NCI-H460 (cell line): ENCODE data around the gene LMTK2. TPM values are rescaled to one million over a fixed set of nuclear protein-coding genes. Genes with fewer than 3 reads are reported as not detected.

Source experiments
- DNase-seq: peaks from one replicate; pipeline ENCODE4 v3.0.0-alpha.2; 2016; ENCODE audit warnings: low read depth; ENCODE audit errors: extremely low read depth
- total RNA-seq: library from RNA; depleted of rRNA; stranded (reverse); fragments of >200 nt; shearing (Covaris generic); gene quantifications from 2 replicates; pipeline ENCODE4 v1.2.3, GENCODE V29; 2014

LMTK2 gene
- total RNA-seq, 1 experiment from 2014 or later, result 12.0 TPM

DNA sequence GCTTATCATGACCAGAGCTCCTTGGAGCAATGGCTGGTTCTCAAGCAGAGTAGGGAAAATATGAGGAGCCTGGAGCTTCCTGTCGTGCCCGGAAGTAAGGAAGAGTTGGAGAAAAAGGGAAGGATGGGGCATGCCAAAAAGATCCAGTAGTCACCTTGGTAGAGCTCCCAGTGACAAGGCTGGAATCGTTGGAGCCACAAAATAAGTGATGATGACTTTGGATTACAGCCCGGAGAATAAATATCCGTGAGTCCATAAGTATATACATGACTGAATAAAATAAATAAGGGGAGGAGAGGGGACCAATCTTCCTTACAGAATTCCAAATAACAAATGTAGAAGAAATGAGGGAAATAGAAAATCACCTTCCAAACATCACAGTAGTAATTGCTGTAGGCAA is 29.3 kb downstream of the LMTK2 start:
- DNase-seq, result no peak

DNA sequence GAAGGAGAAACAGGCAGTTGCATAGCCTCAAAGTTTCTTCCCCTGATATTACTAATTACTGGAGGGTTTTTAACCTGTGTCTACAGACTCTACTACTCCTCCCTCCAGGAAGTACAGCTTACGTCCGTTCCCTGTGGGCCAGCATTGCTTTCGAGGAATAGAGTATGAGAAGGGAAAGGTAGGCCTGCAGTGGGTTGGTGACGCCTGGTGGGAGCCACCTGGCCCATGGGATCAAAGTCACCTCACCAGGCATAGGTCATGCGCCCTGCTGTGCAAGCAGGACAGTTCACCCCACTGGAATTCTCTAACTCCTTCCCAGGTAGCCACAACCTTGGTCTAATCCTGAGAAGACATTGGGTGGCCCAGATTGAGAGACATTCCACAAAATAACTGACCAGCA is 29.8 kb downstream of the LMTK2 start:
- DNase-seq, result no peak

DNA sequence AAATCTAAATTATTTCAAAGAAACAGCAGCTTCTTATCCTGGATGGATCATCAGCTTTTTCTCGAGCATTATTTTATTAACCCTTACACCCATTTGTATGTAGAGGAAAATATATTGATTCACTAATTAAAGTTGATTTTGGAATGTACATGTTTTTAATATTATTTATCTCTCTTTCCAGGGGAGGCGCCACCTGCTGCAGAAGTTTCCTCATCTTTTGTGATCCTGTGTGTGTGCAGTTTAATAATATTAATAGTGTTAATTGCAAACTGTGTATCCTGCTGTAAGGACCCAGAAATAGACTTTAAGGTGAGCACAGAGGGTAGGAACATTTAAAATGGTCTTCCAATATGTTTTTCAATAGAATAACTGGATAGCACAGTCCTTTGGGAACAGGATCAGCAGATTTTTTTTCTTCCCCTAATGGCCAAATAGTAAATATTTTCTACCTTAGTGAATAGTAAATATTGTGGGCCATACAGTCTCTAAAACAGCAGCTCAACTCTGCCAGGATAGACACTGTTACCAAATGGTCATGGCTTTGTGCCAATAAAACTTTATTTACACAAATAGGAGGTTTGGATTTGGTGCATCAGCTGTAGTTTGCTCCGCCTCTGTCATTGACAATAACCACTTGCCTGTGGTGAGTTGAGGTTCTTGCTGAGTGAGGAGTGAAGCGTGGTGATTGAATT is 30.6 kb downstream of the LMTK2 start:
- DNase-seq, result no peak

DNA sequence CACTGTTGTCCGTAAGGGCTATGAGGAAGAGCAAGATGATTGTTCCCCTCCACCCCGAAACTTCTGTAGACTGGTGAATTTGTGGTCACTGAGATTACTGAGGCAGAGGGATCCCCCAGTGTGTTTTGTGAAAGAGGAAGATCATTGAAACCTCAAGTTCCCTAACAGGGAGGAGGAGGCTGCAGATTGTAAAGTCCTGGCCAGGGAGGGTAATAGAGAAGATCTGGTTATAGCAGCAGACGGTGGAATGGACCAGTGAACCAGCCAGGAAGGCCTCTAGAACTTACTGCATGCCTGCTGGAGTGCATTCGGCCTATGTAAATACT is 31.1 kb downstream of the LMTK2 start:
- DNase-seq, result no peak

DNA sequence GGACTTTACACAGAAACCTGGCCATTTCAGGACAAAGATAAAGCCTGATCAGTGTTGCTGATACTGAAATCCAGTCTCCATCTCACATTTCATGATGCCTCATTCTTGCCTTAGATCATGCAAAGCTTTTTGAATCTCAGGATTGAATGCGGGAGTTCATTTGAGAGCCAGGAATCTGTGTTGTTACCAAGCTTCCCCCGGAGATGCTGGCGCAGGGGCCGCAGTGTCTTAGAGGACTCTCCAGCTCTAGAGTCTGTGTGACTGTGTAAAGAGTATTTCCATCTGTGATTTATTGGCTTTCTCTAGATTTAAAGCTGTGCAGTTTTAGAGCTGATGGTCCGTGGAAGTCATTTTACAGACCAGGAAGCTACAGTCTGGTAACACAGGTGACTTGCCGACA is 32.0 kb downstream of the LMTK2 start:
- DNase-seq, result no peak

DNA sequence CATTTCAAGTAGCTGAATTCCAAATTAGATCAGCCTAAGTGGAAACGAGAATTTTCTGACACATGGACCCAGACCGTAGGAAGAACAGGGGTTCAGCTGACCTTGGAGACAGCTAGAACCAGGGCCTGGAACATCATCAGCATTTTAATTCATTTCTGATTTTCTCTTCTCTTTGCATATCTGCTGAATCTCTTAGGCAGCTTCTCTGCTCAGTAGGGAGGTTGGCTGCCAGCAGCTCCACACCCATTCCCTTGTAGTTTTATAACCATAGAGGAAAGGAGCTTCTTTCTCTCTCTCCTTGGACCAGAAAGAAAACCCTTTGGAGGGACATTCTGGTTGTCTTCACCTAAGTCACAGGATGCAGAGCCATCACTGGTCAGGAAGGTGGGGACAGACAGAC is 36.0 kb downstream of the LMTK2 start:
- no peak for DNase-seq

DNA sequence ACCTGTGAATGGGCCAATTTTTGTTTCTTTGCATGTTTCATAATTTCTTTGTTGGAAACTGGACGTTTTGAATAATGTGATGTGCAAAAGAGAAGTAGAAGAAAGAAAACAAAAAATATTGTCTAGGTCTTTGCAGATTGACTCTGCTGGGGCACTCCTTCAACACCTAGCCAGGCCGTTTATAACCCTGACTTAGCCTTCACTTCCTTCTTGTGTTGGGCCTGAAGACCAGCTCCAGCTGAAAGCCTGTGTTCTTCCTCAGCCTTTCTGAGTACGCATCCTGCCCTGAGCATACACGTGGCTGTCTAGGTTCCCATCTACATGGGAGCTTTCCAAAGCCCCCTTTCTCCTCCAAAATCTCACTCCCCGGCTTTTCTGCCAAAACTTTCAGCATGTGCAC is 41.9 kb downstream of the LMTK2 start:
- no peak for DNase-seq

DNA sequence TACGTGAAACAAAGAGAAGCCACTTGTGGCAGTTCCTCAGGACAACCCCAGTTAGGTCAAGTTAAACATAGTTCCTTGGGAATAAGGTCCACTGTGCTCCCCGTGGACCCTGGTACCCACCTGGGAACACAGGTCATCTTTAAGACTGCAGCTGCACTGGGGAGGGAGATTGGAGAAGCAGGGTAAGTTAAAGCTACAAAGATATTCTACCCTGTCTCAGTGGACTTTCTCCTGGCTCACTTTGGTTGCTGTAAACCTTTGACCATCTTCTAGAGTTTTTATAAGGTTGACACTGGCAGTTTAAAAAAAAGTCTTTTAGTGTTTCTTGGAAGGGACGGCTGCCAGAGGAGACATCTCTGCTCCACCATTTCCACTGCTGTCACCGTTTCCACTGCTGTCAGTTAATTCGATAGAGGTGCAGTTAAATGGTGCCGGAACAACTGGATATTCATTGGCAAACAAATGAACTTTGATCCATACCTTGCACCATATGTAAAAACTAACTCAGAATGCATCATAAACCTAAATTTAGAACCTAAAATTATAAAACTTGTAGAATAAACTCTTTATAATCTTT is 42.5 kb downstream of the LMTK2 start:
- no peak for DNase-seq

DNA sequence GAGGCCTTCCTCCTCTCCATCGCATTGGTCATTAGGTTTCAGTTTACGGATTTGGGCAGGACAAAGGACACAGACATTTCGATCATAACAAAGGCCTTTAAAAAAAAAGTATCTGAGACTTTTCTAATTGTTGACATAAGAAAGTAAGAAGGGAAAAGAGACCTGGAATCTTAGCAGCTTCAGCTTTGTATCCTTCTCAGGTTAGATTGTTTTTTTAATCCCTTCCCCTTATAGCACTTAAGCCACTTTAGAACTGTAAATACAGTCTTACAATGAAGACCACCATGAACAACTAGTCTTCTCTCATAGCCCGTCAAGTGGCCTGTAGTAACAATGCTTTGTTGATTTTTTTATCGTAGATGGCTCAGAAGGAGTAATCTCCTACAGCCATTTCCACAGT is 45.2 kb downstream of the LMTK2 start:
- DNase-seq, result no peak

DNA sequence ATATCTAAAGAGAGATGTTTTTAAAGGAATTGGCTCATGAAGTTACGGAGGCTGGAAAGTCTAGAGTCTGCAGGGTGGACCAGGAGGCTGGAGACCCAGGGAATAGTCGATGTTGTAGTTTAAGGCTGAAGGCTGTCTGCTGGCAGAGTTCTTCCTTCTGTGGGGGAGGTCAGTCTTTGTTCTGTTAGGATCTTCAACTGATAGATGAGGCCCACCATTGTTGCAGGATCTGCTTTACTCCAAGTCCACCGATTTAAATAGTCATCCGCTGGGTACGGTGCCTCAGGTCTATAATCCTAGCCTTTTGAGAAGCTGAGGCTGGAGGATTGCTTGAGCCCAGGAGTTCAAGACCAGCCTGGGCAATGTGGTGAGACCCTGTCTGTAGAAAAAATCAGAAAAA is 50.0 kb downstream of the LMTK2 start:
- DNase-seq, result no peak

DNA sequence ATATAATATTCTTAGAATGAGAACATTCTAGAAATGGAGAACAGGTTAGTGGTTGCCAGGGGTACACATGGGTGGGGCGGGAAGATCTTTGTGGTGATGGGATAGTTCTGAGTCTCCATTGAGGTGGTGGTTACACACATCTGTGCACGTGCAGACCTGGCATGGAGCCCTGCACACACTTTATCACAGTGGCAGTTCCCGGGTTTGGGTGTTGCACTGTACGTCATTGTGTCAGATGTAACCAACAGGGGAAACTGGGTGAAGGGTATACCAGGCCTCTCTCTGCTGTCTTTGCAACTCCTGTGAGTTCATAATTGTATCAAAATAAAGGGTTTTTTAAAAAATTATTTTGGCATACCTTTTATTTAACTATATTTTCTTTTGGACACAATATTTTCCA is 51.1 kb downstream of the LMTK2 start:
- no peak for DNase-seq

DNA sequence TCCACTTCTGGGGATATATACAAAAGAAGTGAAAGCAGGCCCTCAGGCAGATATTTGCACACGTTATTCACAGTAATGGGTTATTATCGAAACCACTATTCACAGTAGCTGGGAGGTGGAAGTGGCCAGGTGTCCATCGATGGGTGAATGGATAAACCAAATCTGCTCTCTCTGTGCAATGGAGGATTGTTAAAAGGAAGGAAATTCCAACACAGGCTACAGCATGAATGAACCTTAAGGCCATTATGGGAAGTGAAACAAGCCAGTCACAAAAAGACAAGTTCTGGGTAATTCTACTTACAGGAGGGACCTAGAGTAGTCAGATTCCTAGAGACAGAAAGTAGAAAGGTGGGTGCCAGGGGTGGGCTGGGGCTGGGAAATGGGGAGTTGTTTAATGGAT is 56.1 kb downstream of the LMTK2 start:
- DNase-seq, result no peak

DNA sequence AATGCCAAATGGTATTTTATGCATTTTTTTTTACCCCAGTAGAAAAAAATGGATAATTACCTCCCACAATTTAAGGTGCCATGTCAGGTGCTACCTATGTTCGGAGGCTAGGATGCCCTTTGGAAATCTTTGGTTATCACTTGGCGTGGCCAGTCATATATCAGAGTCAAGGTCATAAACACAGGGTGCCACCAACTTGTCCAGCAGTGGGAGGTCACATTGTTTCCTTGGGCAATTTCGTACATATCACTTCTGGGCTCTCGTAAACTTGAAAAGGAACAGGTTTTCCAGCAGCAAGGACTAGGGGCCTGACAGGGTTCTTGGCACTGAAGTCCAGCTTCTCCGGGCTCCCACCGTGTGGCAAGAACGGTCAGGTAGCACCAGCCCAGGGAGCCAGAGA is 56.6 kb downstream of the LMTK2 start:
- DNase-seq, result no peak

DNA sequence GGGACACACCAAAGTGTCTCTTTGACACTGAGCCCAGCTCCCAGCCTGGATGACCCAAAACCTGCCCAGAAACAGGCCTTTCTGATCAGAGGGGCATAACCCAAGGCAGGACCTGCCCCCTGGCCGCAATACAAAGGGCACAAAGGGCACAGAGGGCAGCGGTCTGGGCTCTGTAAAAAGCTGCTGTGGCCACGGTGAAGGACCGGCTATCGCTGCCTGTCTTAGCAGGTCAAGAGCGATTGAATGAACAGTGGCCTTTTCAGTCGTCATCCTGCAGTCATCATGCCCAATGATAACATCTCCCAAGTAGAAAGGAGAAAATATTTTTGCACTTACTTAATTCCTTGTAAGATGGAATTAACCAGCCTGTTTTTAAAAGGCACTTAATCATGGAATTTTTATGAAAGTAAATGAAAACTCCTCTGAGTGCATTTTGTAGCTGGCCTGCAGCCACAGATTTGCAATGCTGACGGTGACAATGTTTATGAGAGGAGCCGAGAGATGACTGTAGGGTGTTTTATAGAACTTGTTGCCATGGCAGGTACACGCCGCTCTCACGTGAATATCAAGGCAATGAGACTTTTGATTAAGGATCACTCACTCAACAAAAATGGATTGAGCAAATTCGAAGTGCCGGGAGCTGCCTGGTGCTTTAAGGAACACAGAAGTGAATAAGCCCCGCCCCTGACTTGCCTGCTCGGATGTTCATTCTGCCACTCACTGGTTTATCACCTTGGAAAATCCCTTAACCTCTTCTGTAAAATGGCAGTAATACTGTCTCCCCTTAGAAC is 57.2 kb downstream of the LMTK2 start:
- no peak for DNase-seq

DNA sequence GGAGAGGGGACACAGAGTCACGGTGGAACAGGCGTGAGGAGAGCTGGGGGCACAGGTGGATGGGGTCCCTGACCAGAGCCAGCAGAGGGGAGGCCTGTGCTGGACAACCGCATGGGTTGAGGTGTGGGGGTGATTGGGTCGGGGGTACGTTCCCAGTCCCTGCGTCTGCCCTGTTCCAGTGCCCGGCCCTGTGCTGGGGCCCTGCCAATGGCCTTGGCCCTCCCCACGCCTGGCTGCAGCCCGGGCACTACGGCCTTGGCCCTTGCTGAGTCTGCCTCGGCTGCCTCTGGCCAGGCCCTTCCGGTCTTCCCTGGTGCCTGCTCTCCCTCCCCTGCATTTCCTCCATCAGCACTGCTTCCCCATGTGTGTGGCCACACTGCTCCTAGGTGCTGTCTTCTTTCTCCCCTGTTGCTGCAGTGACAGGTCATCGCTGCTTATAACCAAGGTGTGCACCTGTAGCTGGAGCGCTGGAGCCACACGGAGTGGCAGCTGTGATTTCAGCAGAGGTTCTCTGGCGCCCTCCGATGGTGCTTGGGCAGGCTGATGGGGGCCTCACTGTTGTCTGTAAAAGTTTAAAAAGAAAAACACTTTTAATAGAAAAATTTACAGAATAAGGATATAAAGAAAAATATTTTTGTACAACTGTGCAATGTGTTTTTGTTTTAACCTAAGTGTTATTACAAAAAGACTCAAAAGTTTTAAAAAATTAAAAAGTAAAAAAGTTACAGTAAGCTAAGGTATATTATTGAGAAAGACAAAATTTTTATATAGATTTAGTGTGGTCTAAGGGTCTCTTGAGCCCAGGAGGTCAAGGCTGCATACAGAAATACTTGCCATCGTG is 59.4 kb downstream of the LMTK2 start:
- peak; percentile 37 for DNase-seq

DNA sequence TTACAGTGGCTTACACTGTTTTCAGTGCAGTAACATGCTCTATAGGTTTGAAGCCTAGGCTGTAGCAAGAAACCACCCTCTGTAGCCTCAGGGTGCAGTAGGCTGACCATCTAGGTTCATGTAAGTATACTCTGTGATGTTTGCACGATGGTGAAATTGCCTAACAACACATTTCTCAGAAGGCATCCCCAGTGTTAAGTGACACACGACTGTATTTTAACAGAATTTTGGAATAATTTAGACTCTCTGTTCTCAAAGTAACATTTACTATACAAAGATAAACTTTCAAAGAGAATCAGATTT is 60.0 kb downstream of the LMTK2 start:
- DNase-seq, result no peak

DNA sequence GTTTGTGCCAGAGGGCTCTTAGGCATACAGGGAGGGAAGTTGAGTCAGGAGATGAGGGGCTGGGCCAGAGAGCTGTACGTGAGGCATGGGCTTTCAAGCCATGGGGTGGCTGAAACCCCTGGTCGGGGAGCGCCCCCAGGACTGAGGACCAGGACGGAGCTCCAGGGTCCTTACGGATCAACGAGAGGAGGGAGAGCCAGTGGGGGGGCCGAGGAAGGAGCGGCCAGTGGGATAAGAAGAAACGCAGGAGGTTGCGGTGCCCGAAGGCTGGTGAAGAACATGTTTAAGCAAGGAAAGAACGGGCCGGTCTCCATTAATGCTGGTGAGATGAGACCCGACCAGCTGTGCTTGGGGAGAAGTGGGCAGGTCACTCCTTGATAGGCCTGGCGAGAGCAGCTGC is 61.0 kb downstream of the LMTK2 start:
- no peak for DNase-seq

DNA sequence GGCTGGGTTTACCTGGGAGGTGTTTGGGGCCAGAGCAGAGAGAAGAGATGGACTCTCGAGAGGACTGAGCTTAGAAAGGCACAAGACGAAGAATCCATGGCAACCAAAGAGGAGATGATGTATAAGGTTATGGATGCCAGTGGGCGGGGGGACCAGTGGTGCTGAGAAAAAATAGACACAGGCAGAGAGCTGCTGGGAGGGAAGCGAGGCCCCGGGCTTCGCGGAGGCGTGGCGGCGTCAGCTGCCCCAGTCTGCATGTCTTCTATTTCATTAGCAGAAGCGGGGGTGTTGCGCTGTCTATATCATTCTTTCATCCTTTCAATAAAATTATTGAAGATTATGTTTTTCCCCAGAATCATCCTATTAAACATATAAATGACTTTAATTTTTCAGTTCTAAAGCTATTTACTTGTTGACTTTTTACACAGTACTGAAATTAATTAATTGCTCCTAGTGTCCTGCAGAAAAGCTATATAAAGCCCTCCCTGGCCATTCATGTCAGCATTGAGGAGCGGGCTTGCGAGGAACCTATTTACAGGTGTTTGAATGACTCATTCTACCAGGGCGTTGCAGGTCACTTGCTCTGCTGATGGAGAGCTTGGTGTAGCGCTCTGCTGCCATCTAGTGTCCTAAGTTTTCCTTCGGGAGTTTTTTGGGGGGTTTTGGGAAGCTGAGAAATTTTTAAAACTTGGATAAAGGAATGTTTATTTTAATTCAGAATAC is 61.7 kb downstream of the LMTK2 start:
- peak; percentile 54 for DNase-seq

DNA sequence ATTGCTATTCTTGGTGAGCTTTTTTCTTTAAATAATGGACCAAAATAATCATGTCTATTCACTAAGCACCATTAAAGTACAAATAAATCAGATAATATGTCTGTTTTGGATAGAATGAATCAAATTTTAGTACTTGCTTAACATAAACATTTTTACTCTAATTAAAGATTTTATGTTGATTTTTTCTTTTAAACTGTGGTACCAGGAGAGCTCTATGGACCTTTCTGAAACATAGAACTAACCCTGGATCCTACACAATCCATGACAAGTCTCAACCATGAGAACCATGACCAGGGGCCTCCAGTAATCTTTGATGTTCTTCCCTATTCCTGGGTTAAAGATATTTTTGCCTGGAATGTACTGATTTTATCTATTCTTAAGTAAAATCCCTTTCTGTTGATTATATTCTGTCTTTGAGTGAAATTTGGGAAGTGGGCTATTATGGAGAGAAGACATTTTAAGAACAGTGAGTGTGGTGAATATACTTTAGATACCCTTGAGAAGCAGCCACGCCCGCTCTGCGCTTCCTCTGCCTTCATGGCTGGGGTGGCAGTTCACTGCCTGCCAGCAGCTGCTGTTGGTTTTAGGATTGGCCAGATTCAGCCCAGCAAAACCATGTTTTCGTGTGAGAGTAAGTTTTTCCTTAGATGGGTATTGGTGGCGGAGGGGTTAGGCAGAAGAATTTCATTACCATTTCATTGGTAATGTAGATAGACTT is 62.4 kb downstream of the LMTK2 start:
- DNase-seq, result no peak

DNA sequence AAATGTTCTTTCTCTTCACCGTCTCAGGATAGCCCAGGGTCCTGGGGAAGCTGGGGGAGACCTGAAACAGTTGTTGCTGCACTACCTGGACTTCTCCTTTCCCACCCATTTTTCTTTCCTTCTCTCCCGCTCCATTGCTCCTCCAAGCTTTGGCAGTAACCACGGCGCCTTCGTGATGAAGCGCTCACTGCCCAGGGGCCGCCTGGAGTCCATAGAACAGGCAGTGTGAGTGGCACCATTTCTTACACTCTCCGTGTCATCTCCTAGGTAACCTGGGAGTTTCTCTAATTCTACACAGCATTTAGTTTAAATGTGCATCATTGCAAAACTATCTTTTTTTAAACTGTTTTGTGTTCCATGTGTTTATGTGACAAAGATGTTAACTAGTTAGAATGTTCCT is 64.3 kb downstream of the LMTK2 start:
- DNase-seq, result no peak
